Measurements from ENCODE around the gene SENP8.

- TF ChIP-seq CTCF (conservative IDR thresholded peaks at IDR 0.05) (peak; percentile 14), ZFX (IDR thresholded peaks at IDR 0.05) (no peak)
Observed at GRCh38 chr15:72118017-72118978, at the start of gene SENP8, which contains the start of gene MYO9A.
